Peyer's patch (tissue), 4 donors: ENCODE data around the gene TMEM25. TPM values are rescaled to one million over a fixed set of nuclear protein-coding genes. Genes with fewer than 3 reads are reported as not detected.
A peak's percentile ranks its signal among the peaks of the same experiment; 100 is the strongest.

ENCODE experiments used
- DNase-seq, 3 donors: peaks; one replicate each; pipeline ENCODE4 v3.0.0-alpha.2; 2017 to 2019
- H3K27ac ChIP-seq, 4 donors: fragments of 200-600 bp; sonication (generic); one replicate each; pipeline ENCODE4 v1.5.1; 2016 to 2019
- H3K27me3 ChIP-seq, 2 donors: fragments of 200-600 bp; sonication (generic); one replicate each; pipeline ENCODE4 v1.5.1; 2019
- H3K36me3 ChIP-seq, 3 donors: fragments of 200-600 bp; sonication (generic); one replicate each; pipeline ENCODE4 v1.5.1; 2016 to 2019
- H3K4me1 ChIP-seq, 4 donors: fragments of 200-600 bp; sonication (generic); one replicate each; pipeline ENCODE4 v1.5.1; 2016 to 2019
- H3K4me3 ChIP-seq, 4 donors: fragments of 200-600 bp; sonication (generic); 1 replicate in 3 of 4; 2 replicates in 1 of 4; pipeline ENCODE4 v1.5.1; 2016 to 2019; ENCODE audit warnings: mild to moderate bottlenecking in 1 of 4
- H3K9me3 ChIP-seq, 4 donors: fragments of 200-600 bp; sonication (generic); one replicate each; pipeline ENCODE4 v1.5.1; 2016 to 2019; ENCODE audit warnings: mild to moderate bottlenecking in 1 of 4
- POLR2A ChIP-seq, 2 donors: fragments of 450-650 bp; IDR thresholded peaks; one replicate each; pipeline ENCODE4 v1.5.1; 2017; ENCODE audit warnings: antibody characterized with exemption in 2 of 2, mild to moderate bottlenecking in 2 of 2, moderate library complexity in 2 of 2
- total RNA-seq, 4 donors: library from RNA; depleted of rRNA; stranded (reverse); fragments of >200 nt; gene quantifications; one replicate each; pipeline ENCODE4 v1.1.0, GENCODE V29; 2016
- TF ChIP-seq, protein P1 (sequence below), 6 experiments: fragments of 450-650 bp in 4 of 6; fragments of 200-600 bp in 2 of 6; sonication (generic) in 1 of 6; IDR thresholded peaks; one replicate each; pipeline ENCODE4 v1.5.1; 2017 to 2019; ENCODE audit warnings: antibody characterized with exemption in 6 of 6, mild to moderate bottlenecking in 3 of 6, moderate library complexity in 1 of 6

The TMEM25 gene
- total RNA-seq, 4 donors from 2014 or later: 48.7 to 263 (median 204) TPM

DNA sequence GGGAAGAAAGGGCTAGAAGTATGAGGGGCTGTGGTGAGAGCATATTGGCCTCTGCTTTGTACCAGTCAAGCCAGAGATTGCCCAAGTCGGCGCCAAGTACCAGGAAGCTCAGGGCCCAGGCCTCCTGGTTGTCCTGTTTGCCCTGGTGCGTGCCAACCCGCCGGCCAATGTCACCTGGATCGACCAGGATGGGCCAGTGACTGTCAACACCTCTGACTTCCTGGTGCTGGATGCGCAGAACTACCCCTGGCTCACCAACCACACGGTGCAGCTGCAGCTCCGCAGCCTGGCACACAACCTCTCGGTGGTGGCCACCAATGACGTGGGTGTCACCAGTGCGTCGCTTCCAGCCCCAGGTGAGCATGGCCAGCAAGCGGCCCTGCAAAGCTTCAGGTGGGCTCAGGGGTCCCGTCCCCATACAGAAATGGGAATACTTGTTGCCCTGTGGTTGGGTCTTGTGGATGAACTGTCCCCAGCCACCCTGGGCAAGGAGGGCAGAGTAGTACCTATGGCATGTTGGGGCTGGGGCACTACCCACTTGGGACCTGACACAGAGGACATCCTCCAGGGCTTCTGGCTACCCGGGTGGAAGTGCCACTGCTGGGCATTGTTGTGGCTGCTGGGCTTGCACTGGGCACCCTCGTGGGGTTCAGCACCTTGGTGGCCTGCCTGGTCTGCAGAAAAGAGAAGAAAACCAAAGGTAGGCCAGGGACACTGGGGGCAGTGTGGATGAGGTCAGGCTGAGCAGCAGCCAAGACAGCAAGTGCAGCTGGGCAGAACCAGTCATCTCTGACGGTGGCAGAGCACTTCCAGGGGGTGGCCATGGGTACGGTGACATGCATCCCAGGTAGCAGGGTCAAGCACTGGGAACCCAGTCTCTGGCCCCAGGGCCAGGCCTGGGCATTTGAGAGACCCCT, 2.1 kb downstream of the TMEM25 start:
- Histone ChIP-seq H3K9me3 (no peaks in the 10 kb centered on the region), H3K4me1 (peaks cover 0 to 37% (median 6%) of the 10 kb centered on the region in 4 donors), H3K27me3 (no peaks in the 10 kb centered on the region), H3K36me3 (peaks cover 0 to 9% (median 0%) of the 10 kb centered on the region in 3 donors), H3K27ac (peak overlapping the region in 3 of 4 donors; percentile 83 to 97 (median 83)), H3K4me3 (peak overlapping the region in 2 of 4 donors; percentile 78 to 95)
- no peak for DNase-seq
- no peak for TF ChIP-seq POLR2A (IDR thresholded peaks at IDR 0.05)
- TF ChIP-seq, protein P1, sequence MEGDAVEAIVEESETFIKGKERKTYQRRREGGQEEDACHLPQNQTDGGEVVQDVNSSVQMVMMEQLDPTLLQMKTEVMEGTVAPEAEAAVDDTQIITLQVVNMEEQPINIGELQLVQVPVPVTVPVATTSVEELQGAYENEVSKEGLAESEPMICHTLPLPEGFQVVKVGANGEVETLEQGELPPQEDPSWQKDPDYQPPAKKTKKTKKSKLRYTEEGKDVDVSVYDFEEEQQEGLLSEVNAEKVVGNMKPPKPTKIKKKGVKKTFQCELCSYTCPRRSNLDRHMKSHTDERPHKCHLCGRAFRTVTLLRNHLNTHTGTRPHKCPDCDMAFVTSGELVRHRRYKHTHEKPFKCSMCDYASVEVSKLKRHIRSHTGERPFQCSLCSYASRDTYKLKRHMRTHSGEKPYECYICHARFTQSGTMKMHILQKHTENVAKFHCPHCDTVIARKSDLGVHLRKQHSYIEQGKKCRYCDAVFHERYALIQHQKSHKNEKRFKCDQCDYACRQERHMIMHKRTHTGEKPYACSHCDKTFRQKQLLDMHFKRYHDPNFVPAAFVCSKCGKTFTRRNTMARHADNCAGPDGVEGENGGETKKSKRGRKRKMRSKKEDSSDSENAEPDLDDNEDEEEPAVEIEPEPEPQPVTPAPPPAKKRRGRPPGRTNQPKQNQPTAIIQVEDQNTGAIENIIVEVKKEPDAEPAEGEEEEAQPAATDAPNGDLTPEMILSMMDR (IDR thresholded peaks at IDR 0.05): no peak

DNA sequence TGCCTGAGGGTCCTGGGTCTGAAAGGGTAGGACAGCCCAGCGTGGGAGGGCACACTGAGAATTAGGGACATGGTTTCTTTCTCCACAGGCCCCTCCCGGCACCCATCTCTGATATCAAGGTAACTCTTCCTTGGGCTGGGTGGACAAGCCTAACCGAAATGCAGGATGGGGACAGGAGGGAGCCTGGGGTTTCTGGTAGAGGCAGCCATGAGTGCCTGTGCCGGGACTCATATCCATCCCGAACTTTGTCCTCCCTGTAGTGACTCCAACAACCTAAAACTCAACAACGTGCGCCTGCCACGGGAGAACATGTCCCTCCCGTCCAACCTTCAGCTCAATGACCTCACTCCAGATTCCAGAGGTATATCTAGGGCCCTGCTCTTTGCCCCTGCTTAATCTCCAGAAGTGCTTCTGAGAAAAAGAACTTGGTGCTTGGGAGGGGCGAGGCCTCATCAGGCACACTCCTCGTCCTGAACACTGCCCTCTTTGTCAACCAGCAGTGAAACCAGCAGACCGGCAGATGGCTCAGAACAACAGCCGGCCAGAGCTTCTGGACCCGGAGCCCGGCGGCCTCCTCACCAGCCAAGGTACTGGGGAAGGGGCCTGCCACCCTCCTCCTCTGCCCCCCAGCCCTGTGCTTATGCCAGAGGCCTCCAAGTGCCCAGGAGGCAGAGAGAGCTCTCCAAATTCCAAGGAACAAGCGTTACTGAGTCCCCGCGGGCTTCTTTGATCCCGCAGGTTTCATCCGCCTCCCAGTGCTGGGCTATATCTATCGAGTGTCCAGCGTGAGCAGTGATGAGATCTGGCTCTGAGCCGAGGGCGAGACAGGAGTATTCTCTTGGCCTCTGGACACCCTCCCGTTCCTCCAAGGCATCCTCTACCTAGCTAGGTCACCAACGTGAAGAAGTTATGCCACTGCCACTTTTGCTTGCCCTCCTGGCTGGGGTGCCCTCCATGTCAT, 3.1 kb downstream of the TMEM25 start:
- Histone ChIP-seq H3K27ac (peak overlapping the region in 3 of 4 donors; percentile 83 to 97 (median 83)), H3K27me3 (no peaks in the 10 kb centered on the region), H3K4me3 (peak overlapping the region in 2 of 4 donors; percentile 39 to 52), H3K4me1 (peaks cover 0 to 29% (median 6%) of the 10 kb centered on the region in 4 donors), H3K36me3 (peaks cover 0 to 9% (median 0%) of the 10 kb centered on the region in 3 donors), H3K9me3 (no peaks in the 10 kb centered on the region)
- TF ChIP-seq POLR2A (IDR thresholded peaks at IDR 0.05): peak; percentile 72 to 78
- TF ChIP-seq, protein P1 (IDR thresholded peaks at IDR 0.05): peak in 3 of 6 experiments; percentile 34 to 44 (median 38)
- peak in 2 of 3 donors; percentile 84 to 87 for DNase-seq

GRCh38 chr11:118535261-118535660, 4.3 kb downstream of the TMEM25 start:
- Histone ChIP-seq H3K4me1 (peaks cover 0 to 16% (median under 1%) of the 10 kb centered on the region in 4 donors), H3K9me3 (no peaks in the 10 kb centered on the region), H3K27ac (peak overlapping the region in 1 of 4 donors; percentile 97), H3K27me3 (no peaks in the 10 kb centered on the region), H3K36me3 (peaks cover 0 to 9% (median 0%) of the 10 kb centered on the region in 3 donors), H3K4me3 (peak overlapping the region in 2 of 4 donors; percentile 39 to 52)
- TF ChIP-seq, protein P1 (IDR thresholded peaks at IDR 0.05): no peak
- no peak for TF ChIP-seq POLR2A (IDR thresholded peaks at IDR 0.05)
- no peak for DNase-seq

- H3K36me3 ChIP-seq: peaks cover 0 to 9% (median 0%) of the 10 kb centered on the region in 3 donors
- TF ChIP-seq POLR2A (IDR thresholded peaks at IDR 0.05): no peak
- TF ChIP-seq, protein P1 (IDR thresholded peaks at IDR 0.05): no peak
- DNase-seq: peak in 1 of 3 donors; percentile 67
- H3K4me3 ChIP-seq: no peak overlapping the region
- peaks cover 0 to 16% (median 0%) of the 10 kb centered on the region in 4 donors for H3K4me1 ChIP-seq
- H3K9me3 ChIP-seq: no peaks in the 10 kb centered on the region
- H3K27me3 ChIP-seq: no peaks in the 10 kb centered on the region
- peak overlapping the region in 1 of 4 donors; percentile 16 for H3K27ac ChIP-seq
Observed at GRCh38 chr11:118536726-118537125, 5.7 kb downstream of the TMEM25 start.

- H3K9me3 ChIP-seq: no peaks in the 10 kb centered on the region
- no peaks in the 10 kb centered on the region for H3K27me3 ChIP-seq
- DNase-seq: no peak
- peaks cover 0 to 9% (median 0%) of the 10 kb centered on the region in 3 donors for H3K36me3 ChIP-seq
- H3K4me3 ChIP-seq: no peak overlapping the region
- peak overlapping the region in 1 of 4 donors; percentile 16 for H3K27ac ChIP-seq
- peaks cover 0 to 13% (median 0%) of the 10 kb centered on the region in 4 donors for H3K4me1 ChIP-seq
- TF ChIP-seq POLR2A (IDR thresholded peaks at IDR 0.05): no peak
- TF ChIP-seq, protein P1 (IDR thresholded peaks at IDR 0.05): no peak
Observed at GRCh38 chr11:118537409-118537980, 6.5 kb downstream of the TMEM25 start.
